ENCODE results near the gene IL1RL1.

Gene IL1RL1

DNA sequence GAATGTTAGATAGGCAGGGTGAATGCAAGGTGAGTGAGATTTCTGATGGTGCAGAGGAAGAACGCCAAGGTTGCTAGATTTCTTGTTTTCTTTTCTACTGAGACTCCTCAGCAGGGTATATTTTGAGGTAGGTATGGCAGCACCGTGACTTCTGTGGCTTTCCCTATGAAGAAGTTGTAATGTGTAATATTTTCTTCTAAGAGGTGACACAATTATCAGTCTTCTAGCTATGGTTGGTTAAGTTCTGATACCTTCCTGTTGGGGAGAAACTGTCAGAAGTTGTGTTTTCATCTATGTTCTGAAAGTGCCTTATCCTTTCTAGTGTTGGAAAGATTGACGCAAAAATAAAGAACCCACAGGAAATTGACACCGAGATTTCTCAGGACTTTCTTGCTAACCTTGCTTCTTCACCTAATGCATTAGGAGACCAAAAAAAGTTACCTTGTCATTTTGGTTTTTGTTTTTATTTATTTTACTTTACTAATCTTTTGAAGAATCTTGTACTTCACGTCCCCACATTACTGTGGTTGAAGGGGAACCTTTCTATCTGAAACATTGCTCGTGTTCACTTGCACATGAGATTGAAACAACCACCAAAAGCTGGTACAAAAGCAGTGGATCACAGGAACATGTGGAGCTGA lies 56.1 kb downstream of the IL1RL1 start:
- no peak for DNase-seq (ENCODE audit: low read depth)

GRCh38 chr2:102368461-102369109 lies 57.2 kb downstream of the IL1RL1 start:
- DNase-seq (ENCODE audit: low read depth) = no peak

DNA sequence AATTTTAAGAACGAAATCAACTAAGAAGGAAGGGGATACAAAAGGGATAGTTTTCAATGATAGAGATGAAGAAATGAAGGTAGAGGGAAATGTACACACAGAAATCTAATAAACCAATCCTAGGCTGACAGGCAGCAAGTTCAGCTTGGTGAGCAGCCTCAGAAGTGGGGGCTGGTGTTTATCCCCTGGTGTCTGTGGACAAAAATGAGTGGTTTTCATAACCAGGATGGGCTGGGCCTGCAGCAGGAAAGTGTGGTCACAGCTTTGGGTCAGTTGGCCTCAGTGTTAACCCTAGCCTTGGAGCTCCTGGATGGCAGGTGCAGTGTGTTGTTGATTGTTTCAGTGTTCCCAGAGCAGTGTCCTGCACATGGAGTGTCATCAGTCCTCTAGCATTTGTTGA lies 58.5 kb downstream of the IL1RL1 start:
- no peak for DNase-seq (ENCODE audit: low read depth)

GRCh38 chr2:102376052-102376591 lies 64.8 kb downstream of the IL1RL1 start:
- DNase-seq (ENCODE audit: low read depth) = no peak

- DNase-seq (ENCODE audit: low read depth) = no peak
Measured at GRCh38 chr2:102383722-102384121, 72.4 kb downstream of the IL1RL1 start.

- DNase-seq (ENCODE audit: low read depth) = no peak
Measured at GRCh38 chr2:102385522-102385921, 74.2 kb downstream of the IL1RL1 start.

DNA sequence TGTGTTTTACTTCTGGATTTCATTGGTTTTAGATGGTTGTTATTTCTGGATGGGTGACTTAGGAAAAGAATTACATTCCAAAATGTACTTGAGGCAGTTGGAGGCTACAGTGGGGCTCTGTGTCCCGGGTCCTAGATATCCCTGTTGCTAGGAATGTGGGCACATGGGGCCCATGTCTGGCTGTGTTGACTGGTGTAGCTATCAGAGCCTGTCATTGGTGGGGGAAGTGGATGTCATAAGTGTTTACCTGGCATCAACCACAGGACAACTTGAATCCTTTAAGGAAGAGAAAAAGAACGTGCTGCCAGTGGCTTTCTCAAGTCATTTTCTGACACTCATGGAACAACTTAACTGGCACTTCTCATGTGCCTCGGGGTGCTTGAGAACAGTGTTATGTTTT lies 74.6 kb downstream of the IL1RL1 start:
- no peak for DNase-seq (ENCODE audit: low read depth)

DNA sequence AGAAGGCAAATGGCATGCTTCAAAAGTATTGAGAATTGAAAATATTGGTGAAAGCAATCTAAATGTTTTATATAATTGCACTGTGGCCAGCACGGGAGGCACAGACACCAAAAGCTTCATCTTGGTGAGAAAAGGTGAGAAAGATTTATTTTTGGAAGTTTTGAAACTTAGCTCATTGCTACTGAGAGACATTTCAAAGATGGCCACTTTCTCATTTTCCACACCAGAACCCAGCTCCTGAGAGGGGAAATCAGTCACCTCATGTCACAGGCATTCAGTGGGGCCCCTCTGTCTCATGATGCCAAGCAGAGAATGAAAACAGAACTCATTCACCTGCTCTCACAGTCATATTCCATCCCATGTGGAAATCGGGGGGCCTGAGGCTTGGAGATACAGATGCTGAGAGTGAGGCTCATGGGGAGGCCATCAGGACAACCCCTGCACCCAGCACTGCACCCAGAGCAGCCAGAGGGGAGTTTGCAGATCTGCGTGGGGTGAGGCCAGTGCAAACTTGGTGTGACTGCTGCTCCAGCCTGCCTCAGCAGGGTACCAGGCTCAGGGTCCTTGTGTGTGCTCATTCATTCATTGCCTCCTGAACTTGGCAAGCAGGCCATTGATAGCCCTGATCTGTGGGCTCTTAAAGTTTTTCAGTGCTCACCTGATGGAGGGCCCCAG lies 75.6 kb downstream of the IL1RL1 start:
- DNase-seq (ENCODE audit: low read depth) = no peak

DNA sequence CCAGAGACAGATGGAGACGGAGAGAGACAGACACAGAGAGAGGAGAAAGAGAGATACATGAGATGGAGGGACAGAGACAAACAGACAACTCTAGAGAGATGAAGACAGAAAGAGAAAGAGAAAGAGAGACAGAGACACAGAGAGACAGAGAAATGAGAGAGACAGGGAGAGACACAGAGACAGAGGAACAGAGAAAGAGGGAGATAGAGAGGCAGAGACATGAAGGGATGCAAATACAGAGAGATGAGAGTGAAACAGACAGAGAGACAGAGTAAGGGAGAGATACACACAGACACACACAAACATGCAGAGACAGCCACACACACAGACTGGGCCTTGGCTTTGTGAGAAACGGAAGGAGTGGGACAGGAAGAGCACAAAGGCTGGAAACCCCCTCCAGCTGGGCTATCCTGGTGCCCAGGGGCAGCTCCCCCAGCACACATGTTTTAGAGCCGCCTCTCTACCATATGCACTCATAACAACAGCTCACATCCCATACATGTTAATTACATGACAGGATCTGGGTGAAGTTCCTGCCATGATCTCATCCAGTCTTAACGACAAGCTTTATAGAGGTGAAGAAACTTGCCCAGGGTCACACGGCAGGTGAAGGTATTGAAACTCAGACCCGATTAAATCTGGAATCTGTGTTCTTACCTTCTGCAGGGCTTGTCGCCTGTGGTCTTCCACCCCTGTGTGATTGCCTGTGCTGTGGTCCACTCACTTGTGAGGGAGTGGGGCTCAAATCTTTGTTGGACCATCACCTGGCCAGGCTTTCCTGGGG lies 76.6 kb downstream of the IL1RL1 start:
- no peak for DNase-seq (ENCODE audit: low read depth)

DNA sequence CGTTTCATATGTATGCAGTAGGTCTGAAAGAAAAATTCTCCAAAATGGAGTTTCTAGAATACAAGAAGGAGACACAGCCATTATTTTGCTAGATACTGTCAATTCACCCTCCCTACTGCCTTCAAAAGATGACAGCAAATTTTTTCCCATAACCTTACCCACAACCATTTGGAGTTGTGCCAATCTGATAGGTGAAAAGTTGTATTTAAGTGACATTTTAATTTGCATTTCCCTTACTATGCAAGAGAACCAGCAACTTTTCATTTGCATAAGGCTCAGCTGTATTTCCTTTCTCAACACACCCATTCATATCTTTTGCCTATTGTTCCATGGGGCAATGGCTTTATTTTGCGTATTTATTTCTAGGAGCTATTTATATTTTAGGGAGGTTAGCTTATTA lies 80.2 kb downstream of the IL1RL1 start:
- no peak for DNase-seq (ENCODE audit: low read depth)

DNA sequence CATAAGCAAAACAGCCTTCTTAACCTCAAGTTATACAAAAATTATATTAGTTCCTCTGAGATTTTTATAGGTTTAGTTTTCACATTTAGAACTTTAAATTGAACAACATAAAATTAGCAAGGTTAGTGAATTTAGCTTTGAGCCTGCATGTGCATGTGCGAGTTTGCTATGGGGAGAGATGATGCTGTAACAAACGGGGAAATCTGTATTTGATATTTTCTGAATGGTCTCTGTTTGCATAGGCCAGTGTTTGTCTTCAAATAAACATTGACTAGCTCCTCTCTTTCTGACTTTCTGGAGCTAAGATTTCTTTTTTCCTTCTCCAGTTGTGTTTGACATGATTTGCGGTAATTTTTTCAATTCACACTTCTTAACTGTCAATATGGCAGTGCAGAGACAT lies 80.7 kb downstream of the IL1RL1 start:
- DNase-seq (ENCODE audit: low read depth) = no peak

DNA sequence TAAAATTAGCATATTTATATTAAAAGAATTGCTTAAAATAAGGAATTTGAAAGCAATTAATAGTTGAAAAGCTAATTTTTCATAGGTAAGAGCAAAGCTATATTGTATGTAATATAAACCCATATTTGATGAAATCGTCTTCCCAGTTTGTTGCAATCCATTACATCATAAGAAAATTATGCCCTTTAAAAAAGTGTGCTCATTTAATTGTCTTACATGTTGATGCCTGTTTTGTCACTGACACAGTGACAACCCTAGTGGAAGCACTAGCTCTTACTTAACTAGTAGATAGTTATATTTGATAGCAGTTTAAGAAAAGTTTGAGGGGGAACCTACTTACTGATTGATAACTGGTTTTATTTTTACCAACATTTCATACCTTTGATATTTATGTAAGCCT lies 81.6 kb downstream of the IL1RL1 start:
- DNase-seq (ENCODE audit: low read depth) = no peak

DNA sequence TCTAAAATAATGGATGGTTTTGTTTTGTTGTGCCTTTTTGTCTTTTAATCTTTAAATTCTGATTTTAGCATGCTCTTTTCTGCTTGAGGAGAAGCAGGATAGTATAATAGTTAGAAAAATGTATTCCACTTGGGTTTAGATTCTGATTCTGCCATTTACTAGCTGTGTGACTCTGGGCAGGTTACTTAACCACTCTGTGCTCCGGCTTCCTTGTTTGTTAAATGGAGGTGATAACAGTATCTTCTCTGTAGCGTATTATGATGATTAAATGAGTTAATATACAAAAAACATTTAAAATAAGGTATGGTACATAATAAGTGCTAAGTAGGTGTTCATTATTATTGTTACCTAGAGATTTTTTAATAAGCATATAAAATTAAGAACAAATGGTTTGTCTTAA lies 84.6 kb downstream of the IL1RL1 start:
- DNase-seq (ENCODE audit: low read depth) = no peak

GRCh38 chr2:102397209-102397608 lies 85.8 kb downstream of the IL1RL1 start:
- no peak for DNase-seq (ENCODE audit: low read depth)

DNA sequence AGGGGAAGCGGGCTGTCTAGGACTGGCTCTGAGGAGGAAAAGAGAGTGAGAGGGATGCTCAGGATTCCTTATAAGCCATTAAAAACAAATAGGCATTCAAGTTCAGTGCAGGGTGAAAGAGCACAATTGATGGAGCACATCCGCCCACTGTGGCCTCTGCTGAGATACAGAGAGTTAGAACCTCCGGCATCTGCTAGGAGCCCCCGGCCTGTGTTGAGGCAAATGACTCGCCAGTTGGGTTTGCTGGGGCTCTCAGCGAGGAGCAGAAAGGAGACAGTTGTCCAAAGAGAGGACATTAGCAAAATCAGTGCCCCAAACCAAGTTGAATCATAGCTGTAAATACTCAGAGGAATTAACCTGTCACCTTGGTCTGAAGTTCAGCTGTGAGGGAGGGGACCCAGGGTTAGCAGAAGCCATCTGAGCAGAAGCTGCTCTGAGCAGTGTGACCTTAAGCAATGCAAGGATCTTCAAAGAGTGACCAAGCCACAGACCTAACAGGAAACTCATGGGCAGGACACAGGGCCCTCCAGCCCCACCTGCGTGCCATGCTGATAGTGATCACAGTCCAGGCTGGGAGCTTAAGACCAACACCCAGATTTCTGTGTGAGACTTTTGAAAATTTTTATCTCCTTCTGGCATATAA lies 88.3 kb downstream of the IL1RL1 start:
- DNase-seq (ENCODE audit: low read depth) = no peak

- DNase-seq (ENCODE audit: low read depth) = no peak
Measured at GRCh38 chr2:102401456-102401855, 90.1 kb downstream of the IL1RL1 start.
